Epithelial cell of prostate (primary cell): ENCODE results near the gene TGIF1.
"Not testable (repeated sequence)": the region's sequence is repeated elsewhere in the genome, so short reads cannot be mapped to it uniquely, and the experiment has no call there.

Source experiments
- DNase-seq: peaks from one replicate; pipeline ENCODE4 v3.0.0-alpha.2; 2011; ENCODE audit warnings: low read depth, low spot score
- H3K27ac ChIP-seq: fragments of 450-650 bp; 2 replicates; pipeline ENCODE4 v1.5.1; 2017; ENCODE audit warnings: mild to moderate bottlenecking

Gene TGIF1

GRCh38 chr18:3450012-3450798 is at the start of gene TGIF1:
Gene TGIF1, plus strand, starts transcription at chr18:3450172. Its CDS starts 318 bp downstream, at chr18:3450490.
- peak within 1 kb of the TSS; percentile 99 for H3K27ac ChIP-seq
- DNase-seq = peak; percentile 50

- no peak for DNase-seq
- no peak overlapping the region for H3K27ac ChIP-seq
These were observed 49.2 kb upstream of the TGIF1 start for GRCh38 chr18:3400567-3401296.

GRCh38 chr18:3401669-3402620 is 48.0 kb upstream of the TGIF1 start:
- DNase-seq = no peak
- no peak overlapping the region for H3K27ac ChIP-seq

GRCh38 chr18:3402982-3403451 is 47.0 kb upstream of the TGIF1 start:
- no peak for DNase-seq
- H3K27ac ChIP-seq = no peak overlapping the region

GRCh38 chr18:3405713-3406112 is 44.3 kb upstream of the TGIF1 start:
- H3K27ac ChIP-seq = no peak overlapping the region
- DNase-seq = no peak

GRCh38 chr18:3408107-3408506 is 41.9 kb upstream of the TGIF1 start:
- H3K27ac ChIP-seq = no peak overlapping the region
- DNase-seq = no peak

- no peak overlapping the region for H3K27ac ChIP-seq
- DNase-seq = no peak
These were observed 40.2 kb upstream of the TGIF1 start for GRCh38 chr18:3409811-3410210.

- no peak overlapping the region for H3K27ac ChIP-seq
- no peak for DNase-seq
These were observed 39.7 kb upstream of the TGIF1 start for GRCh38 chr18:3410273-3410672.

GRCh38 chr18:3410876-3411275 is 39.1 kb upstream of the TGIF1 start:
- not testable (repeated sequence) for H3K27ac ChIP-seq, DNase-seq

- no peak for DNase-seq
- peak overlapping the region; percentile 49 for H3K27ac ChIP-seq
These were observed 38.6 kb upstream of the TGIF1 start for GRCh38 chr18:3411327-3411726.

- H3K27ac ChIP-seq = peak overlapping the region; percentile 49
- no peak for DNase-seq
These were observed 38.1 kb upstream of the TGIF1 start for GRCh38 chr18:3411854-3412268.

GRCh38 chr18:3412528-3412927 is 37.4 kb upstream of the TGIF1 start:
- DNase-seq = peak; percentile 52
- H3K27ac ChIP-seq = peak overlapping the region; percentile 49

GRCh38 chr18:3415110-3415509 is 34.9 kb upstream of the TGIF1 start:
- no peak for DNase-seq
- H3K27ac ChIP-seq = no peak overlapping the region

GRCh38 chr18:3418083-3418482 is 31.9 kb upstream of the TGIF1 start:
- H3K27ac ChIP-seq = no peak overlapping the region
- no peak for DNase-seq

- H3K27ac ChIP-seq = no peak overlapping the region
- no peak for DNase-seq
These were observed 29.1 kb upstream of the TGIF1 start for GRCh38 chr18:3420919-3421279.

GRCh38 chr18:3422905-3423304 is 27.1 kb upstream of the TGIF1 start:
- H3K27ac ChIP-seq = no peak overlapping the region
- no peak for DNase-seq

- peak overlapping the region; percentile 3 for H3K27ac ChIP-seq
These were observed 25.6 kb upstream of the TGIF1 start for GRCh38 chr18:3424280-3424890.

GRCh38 chr18:3425030-3425429 is 24.9 kb upstream of the TGIF1 start:
- DNase-seq = no peak
- H3K27ac ChIP-seq = no peak overlapping the region

More at GRCh38 chr18:3424280-3424890, 25.6 kb upstream of the TGIF1 start:
- no peak for DNase-seq

- H3K27ac ChIP-seq = no peak overlapping the region
- DNase-seq = no peak
These were observed 24.5 kb upstream of the TGIF1 start for GRCh38 chr18:3425446-3425845.

- H3K27ac ChIP-seq = no peak overlapping the region
- no peak for DNase-seq
These were observed 23.9 kb upstream of the TGIF1 start for GRCh38 chr18:3426074-3426473.
